HepG2 (cell line): ENCODE data around the gene L3MBTL1. TPM values are rescaled to one million over a fixed set of nuclear protein-coding genes. Genes with fewer than 3 reads are reported as not detected.

ENCODE experiments used
- GLMP ChIP-seq: sonication (generic); formaldehyde crosslinking; IDR thresholded peaks from 2 replicates; pipeline ENCODE4 v1.9.0; 2021; ENCODE audit warnings: missing genetic modification reagents, mild to moderate bottlenecking, borderline replicate concordance
- MTERF4 ChIP-seq: sonication (generic); formaldehyde crosslinking; IDR thresholded peaks from 2 replicates; pipeline ENCODE4 v1.8.0; 2023; ENCODE audit warnings: mild to moderate bottlenecking, missing genetic modification reagents
- NFKBIZ ChIP-seq: IDR thresholded peaks from 2 replicates; pipeline ENCODE4 v1.6.1; 2018; ENCODE audit warnings: missing genetic modification reagents, missing compliant biosample characterization
- PAX8 ChIP-seq: sonication (generic); formaldehyde crosslinking; IDR thresholded peaks from 2 replicates; pipeline ENCODE4 v1.8.0; 2022; ENCODE audit warnings: mild to moderate bottlenecking, missing genetic modification reagents, borderline replicate concordance
- SAFB2 ChIP-seq: sonication (generic); formaldehyde crosslinking; IDR thresholded peaks from 2 replicates; pipeline ENCODE4 v1.5.1; 2020; ENCODE audit warnings: missing genetic modification reagents, low read depth, mild to moderate bottlenecking, borderline replicate concordance
- SP4 ChIP-seq: sonication (generic); formaldehyde crosslinking; IDR thresholded peaks from 2 replicates; pipeline ENCODE4 v1.8.1; 2023; ENCODE audit warnings: mild to moderate bottlenecking, missing genetic modification reagents
- ZBTB7A ChIP-seq: sonication (generic); formaldehyde crosslinking; IDR thresholded peaks from 2 replicates; pipeline ENCODE4 v1.8.0; 2022; ENCODE audit warnings: mild to moderate bottlenecking, missing genetic modification reagents
- ZNF207 ChIP-seq: fragments of 450-650 bp; IDR thresholded peaks from 2 replicates; pipeline ENCODE4 v1.6.1; 2016; ENCODE audit warnings: antibody characterized with exemption, borderline replicate concordance
- ZNF367 ChIP-seq: sonication (generic); formaldehyde crosslinking; IDR thresholded peaks from 2 replicates; pipeline ENCODE4 v1.4.0; 2020; ENCODE audit warnings: missing genetic modification reagents, borderline replicate concordance
- ZNF430 ChIP-seq: sonication (generic); formaldehyde crosslinking; IDR thresholded peaks from 2 replicates; pipeline ENCODE4 v1.9.0; 2021; ENCODE audit warnings: mild to moderate bottlenecking, missing genetic modification reagents
- ZNF615 ChIP-seq: sonication (generic); formaldehyde crosslinking; IDR thresholded peaks from 2 replicates; pipeline ENCODE4 v1.5.0; 2020; ENCODE audit warnings: mild to moderate bottlenecking, missing genetic modification reagents, borderline replicate concordance
- polyA plus RNA-seq, 8 experiments: library from polyadenylated mRNA; depleted of rRNA in 3 of 8; stranded (reverse) in 7 of 8; unstranded in 1 of 8; fragments of >200 nt; fragmentation: Illumina TruSeq in 4 of 8; extraction: Trizol in 4 of 8; gene quantifications; 2 replicates each; pipeline versions ENCODE4 v1.2.1 to v1.2.3, GENCODE V29; 2011 to 2016; ENCODE audit warnings: low read depth in 4 of 8, missing spikeins in 1 of 8, mixed read lengths in 1 of 8; ENCODE audit not compliant: insufficient read depth in 1 of 8
- total RNA-seq, 5 experiments: library from RNA; depleted of rRNA; stranded (reverse); fragments of >200 nt; fragmentation: Illumina TruSeq; extraction: Trizol; gene quantifications; 2 replicates each; pipeline ENCODE4 v1.2.3, GENCODE V29; 2016; ENCODE audit warnings: low read depth in 1 of 5
- TF ChIP-seq, protein P1 (sequence below): sonication (generic); formaldehyde crosslinking; conservative IDR thresholded peaks from 2 replicates; pipeline ENCODE4 v1.4.0; 2020; ENCODE audit warnings: missing genetic modification reagents
- TF ChIP-seq, protein P2 (sequence below): sonication (generic); formaldehyde crosslinking; IDR thresholded peaks from 2 replicates; pipeline ENCODE4 v1.4.0; 2020; ENCODE audit warnings: missing genetic modification reagents
- TF ChIP-seq, protein P3 (sequence below): sonication (generic); formaldehyde crosslinking; IDR thresholded peaks from 2 replicates; pipeline ENCODE4 v1.4.0; 2020; ENCODE audit warnings: missing genetic modification reagents

L3MBTL1 gene
- total and polyA plus RNA-seq, 2 of the 13 experiments (the other 11 are each of a cell fraction or from before 2014, with no cell fraction given) = 9.0 to 17.8 TPM

DNA sequence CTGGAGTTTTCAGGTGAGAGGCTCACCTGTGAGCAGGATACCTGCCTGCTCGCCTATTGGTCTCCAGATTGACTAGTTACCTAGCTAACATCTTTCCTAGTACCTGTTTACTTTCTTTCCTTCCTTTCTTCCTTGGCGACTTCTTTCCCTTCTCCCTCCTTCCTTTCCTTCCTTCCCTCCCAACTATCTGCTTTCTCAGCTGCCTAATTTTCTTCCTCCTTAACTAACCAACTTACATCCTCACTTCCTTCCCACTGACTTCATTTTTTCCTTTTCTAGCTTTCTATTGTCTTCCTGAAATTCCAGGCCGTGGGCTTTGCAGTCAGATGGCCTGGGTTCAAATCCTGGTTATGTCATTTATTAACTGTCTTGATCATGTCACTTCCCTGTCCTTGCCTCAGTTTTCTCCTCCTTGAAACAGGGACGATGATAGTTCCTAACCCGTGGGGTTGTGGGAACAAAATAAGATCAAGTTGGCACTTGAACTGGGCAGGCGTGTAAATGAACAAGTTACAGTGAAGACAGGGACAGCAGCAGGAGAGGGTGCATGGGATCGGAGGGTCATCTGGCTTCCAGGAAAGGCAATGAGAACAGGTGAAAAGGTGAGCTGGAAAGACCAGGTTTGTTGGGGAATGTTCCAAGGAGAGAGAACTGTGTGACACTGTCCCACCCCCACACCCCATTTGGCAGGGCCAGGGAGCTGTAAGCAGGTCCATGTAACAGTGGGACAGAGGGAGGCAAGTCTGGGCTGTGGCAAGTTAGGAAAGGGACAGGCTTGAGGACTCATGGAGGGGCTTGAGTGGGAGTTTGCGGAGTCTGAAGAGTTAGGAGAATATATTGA lies 51.9 kb downstream of the L3MBTL1 start (continued):
- TF ChIP-seq SAFB2 (CRISPR knock-in tag) = no peak
- TF ChIP-seq, protein P1, sequence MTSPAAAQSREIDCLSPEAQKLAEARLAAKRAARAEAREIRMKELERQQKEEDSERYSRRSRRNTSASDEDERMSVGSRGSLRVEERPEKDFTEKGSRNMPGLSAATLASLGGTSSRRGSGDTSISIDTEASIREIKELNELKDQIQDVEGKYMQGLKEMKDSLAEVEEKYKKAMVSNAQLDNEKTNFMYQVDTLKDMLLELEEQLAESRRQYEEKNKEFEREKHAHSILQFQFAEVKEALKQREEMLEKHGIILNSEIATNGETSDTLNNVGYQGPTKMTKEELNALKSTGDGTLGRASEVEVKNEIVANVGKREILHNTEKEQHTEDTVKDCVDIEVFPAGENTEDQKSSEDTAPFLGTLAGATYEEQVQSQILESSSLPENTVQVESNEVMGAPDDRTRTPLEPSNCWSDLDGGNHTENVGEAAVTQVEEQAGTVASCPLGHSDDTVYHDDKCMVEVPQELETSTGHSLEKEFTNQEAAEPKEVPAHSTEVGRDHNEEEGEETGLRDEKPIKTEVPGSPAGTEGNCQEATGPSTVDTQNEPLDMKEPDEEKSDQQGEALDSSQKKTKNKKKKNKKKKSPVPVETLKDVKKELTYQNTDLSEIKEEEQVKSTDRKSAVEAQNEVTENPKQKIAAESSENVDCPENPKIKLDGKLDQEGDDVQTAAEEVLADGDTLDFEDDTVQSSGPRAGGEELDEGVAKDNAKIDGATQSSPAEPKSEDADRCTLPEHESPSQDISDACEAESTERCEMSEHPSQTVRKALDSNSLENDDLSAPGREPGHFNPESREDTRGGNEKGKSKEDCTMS (CRISPR knock-in tag) = peak; percentile 33; the same call in 1 of the 2 replicates
- peak; percentile 28; the same call in 1 of the 2 replicates for TF ChIP-seq ZBTB7A (CRISPR knock-in tag)
- peak; percentile 23; the same call in 1 of the 2 replicates for TF ChIP-seq MTERF4 (CRISPR knock-in tag)
- peak; percentile 47; the same call in 1 of the 2 replicates for TF ChIP-seq ZNF367 (CRISPR knock-in tag)
- 0 out of 2 replicates have a peak, but pooled peaks have one; percentile 54 for TF ChIP-seq ZNF207
- TF ChIP-seq, protein P2, sequence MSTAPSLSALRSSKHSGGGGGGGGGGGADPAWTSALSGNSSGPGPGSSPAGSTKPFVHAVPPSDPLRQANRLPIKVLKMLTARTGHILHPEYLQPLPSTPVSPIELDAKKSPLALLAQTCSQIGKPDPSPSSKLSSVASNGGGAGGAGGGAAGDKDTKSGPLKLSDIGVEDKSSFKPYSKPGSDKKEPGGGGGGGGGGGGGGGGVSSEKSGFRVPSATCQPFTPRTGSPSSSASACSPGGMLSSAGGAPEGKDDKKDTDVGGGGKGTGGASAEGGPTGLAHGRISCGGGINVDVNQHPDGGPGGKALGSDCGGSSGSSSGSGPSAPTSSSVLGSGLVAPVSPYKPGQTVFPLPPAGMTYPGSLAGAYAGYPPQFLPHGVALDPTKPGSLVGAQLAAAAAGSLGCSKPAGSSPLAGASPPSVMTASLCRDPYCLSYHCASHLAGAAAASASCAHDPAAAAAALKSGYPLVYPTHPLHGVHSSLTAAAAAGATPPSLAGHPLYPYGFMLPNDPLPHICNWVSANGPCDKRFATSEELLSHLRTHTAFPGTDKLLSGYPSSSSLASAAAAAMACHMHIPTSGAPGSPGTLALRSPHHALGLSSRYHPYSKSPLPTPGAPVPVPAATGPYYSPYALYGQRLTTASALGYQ (CRISPR knock-in tag) = peak; percentile 16
- 0 out of 2 replicates have a peak, but pooled peaks have one; percentile 10 for TF ChIP-seq ZNF430 (CRISPR knock-in tag)
- TF ChIP-seq ZNF615 = peak; percentile 9; the same call in 1 of the 2 replicates
- TF ChIP-seq SP4 (CRISPR knock-in tag) = peak; percentile 25; the same call in 1 of the 2 replicates
- no peak for TF ChIP-seq GLMP (CRISPR knock-in tag)
- 0 out of 2 replicates have a peak, but pooled peaks have one; percentile 10 for TF ChIP-seq NFKBIZ (CRISPR knock-in tag)
- TF ChIP-seq, protein P3, sequence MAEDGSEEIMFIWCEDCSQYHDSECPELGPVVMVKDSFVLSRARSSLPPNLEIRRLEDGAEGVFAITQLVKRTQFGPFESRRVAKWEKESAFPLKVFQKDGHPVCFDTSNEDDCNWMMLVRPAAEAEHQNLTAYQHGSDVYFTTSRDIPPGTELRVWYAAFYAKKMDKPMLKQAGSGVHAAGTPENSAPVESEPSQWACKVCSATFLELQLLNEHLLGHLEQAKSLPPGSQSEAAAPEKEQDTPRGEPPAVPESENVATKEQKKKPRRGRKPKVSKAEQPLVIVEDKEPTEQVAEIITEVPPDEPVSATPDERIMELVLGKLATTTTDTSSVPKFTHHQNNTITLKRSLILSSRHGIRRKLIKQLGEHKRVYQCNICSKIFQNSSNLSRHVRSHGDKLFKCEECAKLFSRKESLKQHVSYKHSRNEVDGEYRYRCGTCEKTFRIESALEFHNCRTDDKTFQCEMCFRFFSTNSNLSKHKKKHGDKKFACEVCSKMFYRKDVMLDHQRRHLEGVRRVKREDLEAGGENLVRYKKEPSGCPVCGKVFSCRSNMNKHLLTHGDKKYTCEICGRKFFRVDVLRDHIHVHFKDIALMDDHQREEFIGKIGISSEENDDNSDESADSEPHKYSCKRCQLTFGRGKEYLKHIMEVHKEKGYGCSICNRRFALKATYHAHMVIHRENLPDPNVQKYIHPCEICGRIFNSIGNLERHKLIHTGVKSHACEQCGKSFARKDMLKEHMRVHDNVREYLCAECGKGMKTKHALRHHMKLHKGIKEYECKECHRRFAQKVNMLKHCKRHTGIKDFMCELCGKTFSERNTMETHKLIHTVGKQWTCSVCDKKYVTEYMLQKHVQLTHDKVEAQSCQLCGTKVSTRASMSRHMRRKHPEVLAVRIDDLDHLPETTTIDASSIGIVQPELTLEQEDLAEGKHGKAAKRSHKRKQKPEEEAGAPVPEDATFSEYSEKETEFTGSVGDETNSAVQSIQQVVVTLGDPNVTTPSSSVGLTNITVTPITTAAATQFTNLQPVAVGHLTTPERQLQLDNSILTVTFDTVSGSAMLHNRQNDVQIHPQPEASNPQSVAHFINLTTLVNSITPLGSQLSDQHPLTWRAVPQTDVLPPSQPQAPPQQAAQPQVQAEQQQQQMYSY = no peak
- 0 out of 2 replicates have a peak, but pooled peaks have one; percentile 59 for TF ChIP-seq PAX8 (CRISPR knock-in tag)
- TF ChIP-seq, all 625 proteins: peak for 39
